AG08395 (cell line): ENCODE results near the gene ARRDC1.

ENCODE experiments used
- DNase-seq: peaks from one replicate; pipeline ENCODE4 v3.0.0; 2012; ENCODE audit warnings: mixed read lengths, low spot score

ARRDC1 gene

DNA sequence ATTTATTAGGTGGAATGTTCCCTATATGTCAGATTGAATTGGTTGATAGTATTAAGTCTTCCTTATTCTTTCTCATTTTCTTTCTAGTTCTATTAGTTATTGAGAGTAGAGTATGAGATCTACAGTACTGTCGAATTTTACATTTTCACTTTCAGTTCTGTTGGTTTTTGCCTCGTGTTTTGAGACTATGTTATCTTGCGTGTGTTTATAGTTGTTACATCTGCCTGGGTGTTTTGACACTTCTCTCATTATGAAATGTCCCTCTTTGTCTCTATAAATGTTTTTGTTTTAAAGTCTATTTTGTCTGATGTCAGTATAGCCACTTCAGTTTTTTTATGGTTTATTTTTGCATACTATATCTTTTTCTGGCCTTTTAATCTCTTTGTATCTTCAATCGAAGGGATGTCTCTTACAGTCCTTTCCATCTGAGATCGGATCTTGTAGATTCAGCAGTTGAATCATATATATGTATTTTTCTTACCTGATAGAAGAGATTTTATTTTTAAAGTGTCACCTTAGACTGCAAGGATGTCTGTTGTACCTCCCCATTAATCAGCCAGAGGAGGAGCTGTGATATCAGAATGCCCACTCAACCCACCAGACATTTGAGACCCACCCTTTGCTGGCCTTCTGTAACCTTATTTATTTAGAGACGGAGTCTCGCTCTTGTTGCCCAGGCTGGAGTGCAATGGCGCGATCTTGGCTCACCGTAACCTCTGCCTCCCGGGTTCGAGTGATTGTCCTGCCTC is 34.0 kb downstream of the ARRDC1 start:
- DNase-seq: peak; percentile 26

GRCh38 chr9:137640862-137641261 is 35.4 kb downstream of the ARRDC1 start:
- no peak for DNase-seq

DNA sequence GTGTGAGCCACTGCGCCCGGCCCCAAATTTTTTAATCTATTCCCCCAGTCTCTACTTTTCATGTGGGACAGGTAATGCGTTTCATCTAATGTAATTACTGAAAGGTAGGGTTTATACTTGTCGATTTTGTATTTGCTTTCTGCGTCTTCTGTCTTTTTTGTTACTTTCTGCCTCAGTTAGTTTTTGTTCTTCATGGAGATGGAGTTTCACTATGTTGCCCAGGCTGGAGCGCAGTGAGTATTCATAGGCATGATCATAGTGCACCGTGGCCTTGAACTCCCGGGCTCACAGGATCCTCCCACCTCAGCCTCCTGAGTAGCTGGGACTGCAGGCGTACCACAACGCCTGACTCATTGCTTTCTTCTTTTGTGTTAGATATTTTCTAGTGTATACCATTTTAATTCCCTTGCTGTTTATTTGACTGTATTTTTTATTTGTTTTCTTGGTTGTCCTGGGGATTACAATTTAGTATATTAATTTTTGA is 36.7 kb downstream of the ARRDC1 start:
- no peak for DNase-seq

GRCh38 chr9:137642892-137643291 is 37.4 kb downstream of the ARRDC1 start:
- no peak for DNase-seq

- no peak for DNase-seq
Measured at GRCh38 chr9:137643921-137644320, 38.4 kb downstream of the ARRDC1 start.

DNA sequence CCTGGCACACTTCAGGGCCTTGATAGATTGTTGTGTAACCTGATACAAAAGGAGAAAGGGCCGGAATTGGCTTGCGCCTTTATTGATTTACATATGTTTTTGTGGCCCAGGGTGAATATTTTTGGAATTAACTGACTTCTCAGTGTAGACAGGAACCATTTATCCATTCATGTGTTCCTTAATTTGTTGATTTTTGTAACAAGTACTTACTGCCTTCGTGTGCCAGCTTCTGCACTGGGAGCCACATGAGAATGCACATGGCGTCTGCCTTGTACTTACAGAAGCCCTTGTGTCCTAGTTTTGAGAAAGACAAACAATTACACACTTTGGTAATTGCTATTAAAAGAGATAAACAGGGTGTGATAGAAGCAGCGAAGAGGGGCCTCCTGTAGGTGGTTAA is 39.7 kb downstream of the ARRDC1 start:
- no peak for DNase-seq

GRCh38 chr9:137646341-137646740 is 40.9 kb downstream of the ARRDC1 start:
- no peak for DNase-seq

DNA sequence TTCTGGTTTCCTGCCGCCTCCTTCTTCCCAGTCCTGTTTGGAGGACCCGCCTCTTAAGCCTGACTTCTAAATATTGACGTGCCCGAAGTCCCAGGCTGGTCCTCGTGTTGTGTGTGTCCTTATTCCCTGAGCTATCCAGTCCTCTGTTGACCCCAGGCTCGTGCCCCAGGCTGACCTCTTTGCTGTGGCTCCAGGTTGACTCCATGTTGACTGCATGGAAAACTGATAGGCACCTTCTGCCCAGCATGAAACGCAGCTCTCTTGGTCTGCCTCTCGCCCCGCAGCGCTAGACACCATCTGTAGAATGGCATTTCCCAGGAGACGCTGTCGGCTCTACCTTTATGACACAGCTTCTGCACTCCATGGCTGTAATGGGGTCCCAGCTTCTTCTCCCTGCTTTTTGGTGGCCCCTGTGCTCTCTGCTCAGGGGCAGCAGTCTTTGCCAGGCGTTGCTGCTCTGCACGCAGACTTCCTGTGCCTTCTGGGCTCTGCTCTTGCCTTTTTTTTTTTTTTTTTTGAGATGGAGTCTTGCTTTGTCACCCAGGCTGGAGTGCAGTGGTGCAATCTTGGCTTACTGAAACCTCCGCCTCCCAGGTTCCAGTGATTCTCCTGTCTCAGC is 41.7 kb downstream of the ARRDC1 start:
- DNase-seq: no peak

DNA sequence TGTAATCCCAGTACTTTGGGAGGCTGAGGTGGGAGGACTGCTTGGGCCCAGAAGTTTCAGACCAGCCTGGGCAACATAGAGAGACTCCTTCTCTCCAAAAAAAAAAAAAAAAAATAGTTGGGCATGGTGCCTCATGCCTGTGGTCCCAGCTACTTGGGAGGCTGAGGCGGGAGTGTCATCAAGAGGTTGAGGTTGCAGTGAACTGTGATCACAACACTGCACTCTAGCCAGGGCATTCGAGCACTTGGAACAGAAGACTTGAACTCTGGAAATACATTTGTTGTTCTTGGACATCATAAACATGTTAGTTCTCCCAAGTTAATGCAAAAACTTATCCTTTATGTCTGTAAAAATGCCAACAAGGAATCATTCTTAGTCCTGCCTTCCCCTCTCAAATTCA is 42.9 kb downstream of the ARRDC1 start:
- no peak for DNase-seq

DNA sequence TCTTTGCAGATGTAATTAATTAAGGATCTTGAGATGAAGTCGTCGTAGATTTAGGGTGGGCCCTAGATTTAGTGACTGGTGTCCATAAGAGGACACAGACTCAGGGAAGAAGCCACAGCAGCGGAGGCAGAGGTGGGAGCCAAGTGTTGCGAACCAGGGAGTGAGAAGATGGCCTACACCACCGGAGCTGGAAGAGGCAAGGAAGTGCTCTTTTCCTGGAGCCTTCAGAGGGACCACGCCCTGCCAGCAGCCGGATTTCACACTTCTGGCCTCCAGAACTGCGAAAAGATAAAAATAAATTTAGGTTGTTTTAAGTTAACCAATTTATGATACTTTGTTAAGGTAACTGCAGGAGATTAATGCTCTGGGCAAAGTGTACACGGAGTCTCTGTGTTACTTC is 44.1 kb downstream of the ARRDC1 start:
- no peak for DNase-seq

- DNase-seq: no peak
Measured at GRCh38 chr9:137650259-137650658, 44.8 kb downstream of the ARRDC1 start.

DNA sequence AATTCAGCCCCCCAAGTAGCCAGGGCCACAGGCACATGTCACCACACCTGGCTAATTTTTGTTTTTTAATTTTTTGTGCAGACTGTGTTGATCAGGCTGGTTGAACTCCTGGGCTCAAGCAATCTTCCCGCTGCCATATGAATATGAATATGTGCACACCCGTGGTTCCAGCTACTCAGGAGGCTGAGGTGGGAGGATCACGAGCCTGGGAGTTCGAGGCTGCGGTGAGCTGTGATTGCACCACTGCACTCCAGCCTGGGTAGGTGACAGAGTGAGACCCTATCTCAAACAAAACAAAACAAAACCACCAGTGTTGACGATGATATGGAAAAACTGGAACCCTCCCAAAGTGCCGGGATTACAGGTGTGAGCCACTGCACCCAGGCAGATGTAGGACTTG is 45.3 kb downstream of the ARRDC1 start:
- DNase-seq: no peak

GRCh38 chr9:137656416-137656815 is 50.9 kb downstream of the ARRDC1 start:
- DNase-seq: no peak

- no peak for DNase-seq
Measured at GRCh38 chr9:137657606-137658005, 52.1 kb downstream of the ARRDC1 start.

DNA sequence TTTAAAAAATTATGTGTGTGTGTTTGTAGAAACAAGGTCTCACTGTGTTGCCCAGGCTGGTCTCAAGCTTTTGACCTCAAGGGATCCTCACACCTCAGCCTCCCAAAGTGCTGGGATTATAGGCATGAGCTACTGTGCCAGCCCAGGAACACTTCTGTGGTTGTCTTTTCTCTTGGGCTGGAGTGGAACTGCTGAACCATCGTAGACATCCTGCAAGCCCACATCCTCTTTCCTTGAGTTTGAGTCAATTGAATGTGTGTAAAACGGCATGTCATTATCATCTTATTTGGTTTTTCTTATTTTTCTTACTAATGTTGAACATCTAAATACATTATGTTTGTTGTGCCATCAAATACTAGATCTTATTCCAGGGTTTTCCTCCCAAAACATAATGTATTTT is 53.3 kb downstream of the ARRDC1 start:
- DNase-seq: no peak

DNA sequence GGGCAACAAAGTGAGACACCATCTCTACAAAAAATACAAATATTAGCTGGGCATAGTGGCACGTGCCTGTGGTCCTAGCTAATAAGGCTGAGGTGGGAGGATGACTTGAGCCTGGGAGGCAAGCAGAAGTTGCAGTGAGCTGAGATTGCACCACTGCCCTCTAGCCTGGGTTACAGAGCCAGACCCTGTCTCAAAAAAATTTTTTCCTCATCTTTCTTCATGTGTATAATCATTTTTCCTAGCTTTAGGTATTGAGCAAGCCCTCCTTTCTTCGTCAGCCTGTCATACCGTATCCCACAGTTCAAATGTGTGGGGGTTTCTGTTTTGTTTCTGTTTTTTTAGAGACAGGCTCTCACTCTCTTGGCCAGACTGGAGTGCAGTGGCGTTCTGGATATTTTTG is 54.7 kb downstream of the ARRDC1 start:
- no peak for DNase-seq

DNA sequence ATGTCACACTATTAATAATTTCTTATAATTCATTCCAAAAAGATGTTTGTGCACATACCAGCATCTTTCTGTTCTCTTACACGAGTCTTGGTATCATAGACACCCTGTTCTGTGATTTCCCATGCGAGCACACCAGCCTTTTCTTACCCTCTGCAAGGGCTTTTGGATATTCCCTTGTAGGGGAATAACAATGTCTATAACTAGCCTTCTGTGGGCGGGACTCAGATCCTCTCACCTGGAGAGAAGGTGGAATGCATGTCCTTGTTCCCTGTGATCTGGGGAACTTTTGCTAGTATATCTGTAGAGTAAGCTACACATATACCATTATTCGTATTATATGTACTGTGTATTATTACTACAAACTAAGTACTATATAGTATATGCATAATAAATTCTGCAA is 58.1 kb downstream of the ARRDC1 start:
- no peak for DNase-seq

GRCh38 chr9:137664676-137665075 is 59.2 kb downstream of the ARRDC1 start:
- DNase-seq: no peak
